PC-9 (cell line): ENCODE data around the gene PLPPR1. TPM values are rescaled to one million over a fixed set of nuclear protein-coding genes. Genes with fewer than 3 reads are reported as not detected.

Source experiments
- BruUV-seq: library from RNA; stranded (reverse); fragments of 400-500 nt; replicated peaks from 2 replicates; lab custom pipeline; 2021; lab: Mats Ljungman, UMichigan
- CTCF ChIA-PET: fragments of 300-600 bp; sonication (Branson Sonifier 250); formaldehyde crosslinking; loops from one replicate; lab custom pipeline; 2022; ENCODE audit warnings: antibody characterized with exemption; lab: Charles Lee
- POLR2A ChIA-PET: fragments of 300-600 bp; sonication (Branson Sonifier 250); formaldehyde crosslinking; loops from one replicate; lab custom pipeline; 2022; ENCODE audit warnings: antibody characterized with exemption; ENCODE audit not compliant: unreplicated experiment; lab: Charles Lee
- DNase-seq, 2 experiments: peaks; one replicate each; pipeline versions ENCODE4 v3.0.0 to v3.0.0-alpha.2; 2015 to 2022; ENCODE audit warnings: mixed read lengths in 1 of 2
- H2AFZ ChIP-seq: fragments of 200-600 bp; sonication (generic); 2 replicates; pipeline ENCODE4 v1.8.1; 2017; ENCODE audit warnings: antibody characterized with exemption
- H3F3A ChIP-seq: fragments of 200-600 bp; sonication (generic); 2 replicates; pipeline ENCODE4 v1.8.1; 2017; ENCODE audit warnings: antibody characterized with exemption, mild to moderate bottlenecking, low read depth; ENCODE audit not compliant: insufficient read depth
- H3K27ac ChIP-seq: fragments of 200-600 bp; sonication (generic); 2 replicates; pipeline ENCODE4 v1.6.1; 2016; ENCODE audit warnings: mixed run types
- H3K27me3 ChIP-seq: fragments of 200-600 bp; sonication (generic); 2 replicates; pipeline ENCODE4 v1.6.1; 2016; ENCODE audit warnings: low read depth, mixed run types; ENCODE audit not compliant: insufficient read depth
- H3K36me3 ChIP-seq: fragments of 200-600 bp; sonication (generic); 2 replicates; pipeline ENCODE4 v1.6.1; 2016; ENCODE audit warnings: low read depth, mixed run types
- H3K4me1 ChIP-seq: fragments of 200-600 bp; sonication (generic); replicated peaks from 2 replicates; pipeline ENCODE4 v1.6.1; 2016; ENCODE audit warnings: mixed run types; ENCODE audit not compliant: insufficient read depth
- H3K4me2 ChIP-seq: fragments of 200-600 bp; sonication (generic); 2 replicates; pipeline ENCODE4 v1.6.1; 2017; ENCODE audit warnings: mixed run types
- H3K4me3 ChIP-seq: fragments of 200-600 bp; sonication (generic); 2 replicates; pipeline ENCODE4 v1.6.1; 2016; ENCODE audit warnings: mixed run types
- H3K79me2 ChIP-seq: fragments of 200-600 bp; sonication (generic); 2 replicates; pipeline ENCODE4 v1.6.1; 2017; ENCODE audit warnings: low read depth, mixed run types
- H3K9me2 ChIP-seq: fragments of 200-600 bp; sonication (generic); 2 replicates; pipeline ENCODE4 v1.8.1; 2017; ENCODE audit warnings: mild to moderate bottlenecking; ENCODE audit not compliant: insufficient read depth
- H3K9me3 ChIP-seq: fragments of 200-600 bp; sonication (generic); 2 replicates; pipeline ENCODE4 v1.8.1; 2016; ENCODE audit warnings: low read depth; ENCODE audit not compliant: insufficient read depth
- H4K20me1 ChIP-seq: fragments of 200-600 bp; sonication (generic); 2 replicates; pipeline ENCODE4 v1.8.1; 2017; ENCODE audit not compliant: insufficient read depth
- EZH2 ChIP-seq: fragments of 200-600 bp; sonication (generic); IDR thresholded peaks from 2 replicates; pipeline ENCODE4 v1.8.0; 2017; ENCODE audit warnings: antibody characterized with exemption, low read depth
- intact Hi-C: fragments of 100-400 bp; cut with micrococcal nuclease; formaldehyde crosslinking; loops from one replicate; pipeline ENCODE4 v1.10.0; 2022; ENCODE audit not compliant: unreplicated experiment
- total RNA-seq: library from RNA; stranded (reverse); gene quantifications from 2 replicates; pipeline ENCODE4 v1.2.3, GENCODE V29; 2021
- TF ChIP-seq, protein P1 (sequence below): fragments of 200-600 bp; sonication (generic); conservative IDR thresholded peaks from 2 replicates; pipeline ENCODE4 v1.6.1; 2017; ENCODE audit warnings: mixed run types, antibody characterized with exemption, mild to moderate bottlenecking, moderate library complexity

Gene PLPPR1
- total RNA-seq, 1 experiment from 2014 or later, result not detected

DNA sequence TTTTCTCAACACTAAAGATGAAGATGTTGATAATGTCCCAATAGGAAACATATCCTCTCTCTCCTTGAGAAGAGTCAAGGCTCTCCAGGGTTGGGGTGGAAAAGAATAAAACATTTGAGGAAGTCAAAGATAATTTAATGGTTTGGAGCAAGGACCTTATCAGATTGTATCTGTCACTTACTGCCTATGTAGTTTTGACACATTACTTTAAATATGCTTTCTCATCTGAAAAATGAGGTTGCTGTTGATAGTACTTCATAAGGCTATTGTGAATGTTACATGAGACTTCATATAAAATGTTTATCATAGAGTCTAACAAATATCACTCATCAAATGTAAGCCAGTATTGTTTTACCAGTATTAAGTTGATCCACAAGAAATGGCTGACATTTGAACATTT, 307.6 kb downstream of the PLPPR1 start:
- Histone ChIP-seq H3K36me3 (no peaks in the 10 kb centered on the region), H3K4me3 (no peak overlapping the region), H2AFZ (no peak overlapping the region), H3K4me1 (no peaks in the 10 kb centered on the region), H3K79me2 (no peaks in the 10 kb centered on the region), H3K27ac (no peak overlapping the region), H4K20me1 (no peaks in the 10 kb centered on the region), H3F3A (no peaks in the 10 kb centered on the region), H3K27me3 (peaks cover 37% of the 10 kb centered on the region; the same call in 1 of the 2 replicates), H3K4me2 (no peak overlapping the region), H3K9me2 (no peaks in the 10 kb centered on the region), H3K9me3 (no peaks in the 10 kb centered on the region)
- POLR2A ChIA-PET, result no interaction called here
- TF ChIP-seq, protein P1, sequence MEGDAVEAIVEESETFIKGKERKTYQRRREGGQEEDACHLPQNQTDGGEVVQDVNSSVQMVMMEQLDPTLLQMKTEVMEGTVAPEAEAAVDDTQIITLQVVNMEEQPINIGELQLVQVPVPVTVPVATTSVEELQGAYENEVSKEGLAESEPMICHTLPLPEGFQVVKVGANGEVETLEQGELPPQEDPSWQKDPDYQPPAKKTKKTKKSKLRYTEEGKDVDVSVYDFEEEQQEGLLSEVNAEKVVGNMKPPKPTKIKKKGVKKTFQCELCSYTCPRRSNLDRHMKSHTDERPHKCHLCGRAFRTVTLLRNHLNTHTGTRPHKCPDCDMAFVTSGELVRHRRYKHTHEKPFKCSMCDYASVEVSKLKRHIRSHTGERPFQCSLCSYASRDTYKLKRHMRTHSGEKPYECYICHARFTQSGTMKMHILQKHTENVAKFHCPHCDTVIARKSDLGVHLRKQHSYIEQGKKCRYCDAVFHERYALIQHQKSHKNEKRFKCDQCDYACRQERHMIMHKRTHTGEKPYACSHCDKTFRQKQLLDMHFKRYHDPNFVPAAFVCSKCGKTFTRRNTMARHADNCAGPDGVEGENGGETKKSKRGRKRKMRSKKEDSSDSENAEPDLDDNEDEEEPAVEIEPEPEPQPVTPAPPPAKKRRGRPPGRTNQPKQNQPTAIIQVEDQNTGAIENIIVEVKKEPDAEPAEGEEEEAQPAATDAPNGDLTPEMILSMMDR, result no peak
- TF ChIP-seq EZH2, result no peak
- DNase-seq, result no peak
- intact Hi-C loops, result no loop called here
- BruUV-seq, result no TSS peak
- CTCF ChIA-PET, result no interaction called here

DNA sequence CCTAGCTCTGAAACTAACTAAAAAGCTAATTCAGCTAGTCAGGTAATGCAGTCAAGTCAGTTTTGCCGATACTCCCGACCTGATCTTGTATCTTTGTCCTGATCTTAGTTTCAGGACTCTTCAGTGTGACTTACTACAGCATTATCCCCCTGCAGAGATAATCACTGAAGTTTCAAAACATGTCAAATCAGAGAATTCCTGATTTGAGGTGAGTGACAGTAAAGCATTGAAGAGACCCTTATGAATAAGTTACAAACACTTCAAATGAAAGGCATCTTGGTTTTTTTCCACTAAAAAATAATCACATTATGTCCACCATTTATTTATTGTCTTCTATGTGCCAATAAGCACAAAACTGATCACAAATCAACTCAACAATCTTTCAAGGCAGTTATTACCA, 308.7 kb downstream of the PLPPR1 start:
- Histone ChIP-seq H3F3A (no peaks in the 10 kb centered on the region), H3K27ac (no peak overlapping the region), H3K4me2 (no peak overlapping the region), H2AFZ (no peak overlapping the region), H3K4me1 (no peaks in the 10 kb centered on the region), H3K79me2 (no peaks in the 10 kb centered on the region), H3K9me2 (no peaks in the 10 kb centered on the region), H3K9me3 (no peaks in the 10 kb centered on the region), H3K36me3 (no peaks in the 10 kb centered on the region), H3K27me3 (peaks cover 37% of the 10 kb centered on the region; the same call in 1 of the 2 replicates), H4K20me1 (no peaks in the 10 kb centered on the region), H3K4me3 (no peak overlapping the region)
- intact Hi-C loops, result no loop called here
- no peak for DNase-seq
- TF ChIP-seq EZH2, result no peak
- TF ChIP-seq, protein P1, result no peak
- ChIA-PET POLR2A (no interaction called here), CTCF (no interaction called here)
- no TSS peak for BruUV-seq

DNA sequence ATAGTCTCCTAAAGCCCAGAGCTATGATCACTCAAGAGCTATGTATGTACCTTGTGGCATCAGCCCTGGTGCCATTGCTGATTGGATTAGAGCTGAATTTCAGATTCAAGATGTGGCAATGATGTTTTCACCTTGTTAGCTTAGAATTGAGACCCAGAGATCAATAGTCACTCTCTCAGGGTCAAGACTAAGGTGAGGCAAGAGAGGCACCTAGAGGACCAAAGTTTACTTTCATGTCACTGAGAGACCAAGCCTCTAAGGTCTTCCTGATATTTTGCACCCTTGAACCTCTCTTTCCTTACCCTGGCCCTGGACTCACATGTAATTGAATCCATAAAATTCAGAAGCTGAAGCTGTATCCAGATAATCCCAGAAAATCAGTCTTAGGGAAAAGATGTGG, 313.4 kb downstream of the PLPPR1 start:
- Histone ChIP-seq H3K4me2 (no peak overlapping the region), H3K4me1 (no peaks in the 10 kb centered on the region), H3K9me2 (no peaks in the 10 kb centered on the region), H2AFZ (no peak overlapping the region), H4K20me1 (no peaks in the 10 kb centered on the region), H3K27me3 (peaks cover 17% of the 10 kb centered on the region), H3K79me2 (no peaks in the 10 kb centered on the region), H3F3A (no peaks in the 10 kb centered on the region), H3K4me3 (no peak overlapping the region), H3K9me3 (no peaks in the 10 kb centered on the region), H3K27ac (no peak overlapping the region), H3K36me3 (no peaks in the 10 kb centered on the region)
- TF ChIP-seq, protein P1, result no peak
- TF ChIP-seq EZH2, result no peak
- ChIA-PET POLR2A (no interaction called here), CTCF (no interaction called here)
- no TSS peak for BruUV-seq
- no peak for DNase-seq
- intact Hi-C loops, result no loop called here
